PC-9 (cell line): Measurements from ENCODE around the gene ARFGAP3.

Experiments used
- EZH2 ChIP-seq: fragments of 200-600 bp; sonication (generic); IDR thresholded peaks from 2 replicates; pipeline ENCODE4 v1.8.0; 2017; ENCODE audit warnings: antibody characterized with exemption, low read depth
- TF ChIP-seq, protein P1 (sequence below): fragments of 200-600 bp; sonication (generic); conservative IDR thresholded peaks from 2 replicates; pipeline ENCODE4 v1.6.1; 2017; ENCODE audit warnings: mixed run types, antibody characterized with exemption, mild to moderate bottlenecking, moderate library complexity

DNA sequence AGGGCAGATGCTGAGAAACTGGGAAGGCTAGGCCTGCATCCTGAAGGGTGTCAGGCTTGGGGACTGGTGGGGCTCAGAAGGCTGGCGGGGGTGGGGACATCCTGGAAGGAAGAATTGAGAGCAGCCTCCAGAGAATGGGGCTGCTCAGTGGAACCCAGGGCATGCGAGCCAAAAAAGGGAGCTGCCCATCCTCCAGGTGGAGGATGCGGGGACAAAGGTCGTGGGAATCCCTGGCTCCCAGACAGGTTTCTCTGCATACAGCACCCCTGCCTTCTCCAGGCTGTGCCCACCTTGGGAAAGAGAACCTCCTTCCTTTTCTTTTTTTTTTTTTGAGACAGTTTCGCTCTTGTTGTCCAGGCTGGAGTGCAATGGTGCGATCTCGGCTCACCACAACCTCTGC is 40.9 kb upstream of the ARFGAP3 start:
- no peak for TF ChIP-seq EZH2
- TF ChIP-seq, protein P1, sequence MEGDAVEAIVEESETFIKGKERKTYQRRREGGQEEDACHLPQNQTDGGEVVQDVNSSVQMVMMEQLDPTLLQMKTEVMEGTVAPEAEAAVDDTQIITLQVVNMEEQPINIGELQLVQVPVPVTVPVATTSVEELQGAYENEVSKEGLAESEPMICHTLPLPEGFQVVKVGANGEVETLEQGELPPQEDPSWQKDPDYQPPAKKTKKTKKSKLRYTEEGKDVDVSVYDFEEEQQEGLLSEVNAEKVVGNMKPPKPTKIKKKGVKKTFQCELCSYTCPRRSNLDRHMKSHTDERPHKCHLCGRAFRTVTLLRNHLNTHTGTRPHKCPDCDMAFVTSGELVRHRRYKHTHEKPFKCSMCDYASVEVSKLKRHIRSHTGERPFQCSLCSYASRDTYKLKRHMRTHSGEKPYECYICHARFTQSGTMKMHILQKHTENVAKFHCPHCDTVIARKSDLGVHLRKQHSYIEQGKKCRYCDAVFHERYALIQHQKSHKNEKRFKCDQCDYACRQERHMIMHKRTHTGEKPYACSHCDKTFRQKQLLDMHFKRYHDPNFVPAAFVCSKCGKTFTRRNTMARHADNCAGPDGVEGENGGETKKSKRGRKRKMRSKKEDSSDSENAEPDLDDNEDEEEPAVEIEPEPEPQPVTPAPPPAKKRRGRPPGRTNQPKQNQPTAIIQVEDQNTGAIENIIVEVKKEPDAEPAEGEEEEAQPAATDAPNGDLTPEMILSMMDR: no peak
